Fibroblast of lung (primary cell): Measurements from ENCODE around the gene MACROD2. TPM values are rescaled to one million over a fixed set of nuclear protein-coding genes. Genes with fewer than 3 reads are reported as not detected.

Experiments used
- DNase-seq, 2 donors: peaks; one replicate each; pipeline versions ENCODE4 v3.0.0 to v3.0.0-alpha.2; 2010; ENCODE audit warnings: low read depth in 2 of 2
- H2AFZ ChIP-seq: 2 replicates; pipeline ENCODE4 v1.5.1; 2012; ENCODE audit warnings: low read length, control low read depth, inconsistent platforms
- H3K27ac ChIP-seq: 2 replicates; pipeline ENCODE4 v1.5.1; 2011; ENCODE audit warnings: low read length, control low read depth; ENCODE audit not compliant: insufficient read depth
- H3K27me3 ChIP-seq: 2 replicates; pipeline ENCODE4 v1.5.1; 2011; ENCODE audit warnings: mild to moderate bottlenecking, low read length; ENCODE audit not compliant: control insufficient read depth, insufficient read depth
- H3K36me3 ChIP-seq: 2 replicates; pipeline ENCODE4 v1.5.1; 2011; ENCODE audit warnings: low read length; ENCODE audit not compliant: control insufficient read depth, insufficient read depth
- H3K4me1 ChIP-seq: 2 replicates; pipeline ENCODE4 v1.5.1; 2011; ENCODE audit warnings: low read length; ENCODE audit not compliant: control insufficient read depth, insufficient read depth; ENCODE audit errors: extremely low read depth
- H3K4me2 ChIP-seq: 2 replicates; pipeline ENCODE4 v1.5.1; 2011; ENCODE audit warnings: low read length, control low read depth; ENCODE audit not compliant: insufficient read depth; ENCODE audit errors: extremely low read depth
- H3K4me3 ChIP-seq, 4 experiments: fragments of 200-600 bp in 1 of 4; sonication (generic) in 1 of 4; replicated peaks in 1 of 4; 2 replicates each; pipeline ENCODE4 v1.5.1; 2011 to 2016; ENCODE audit warnings: low read length in 4 of 4, low read depth in 3 of 4, mild to moderate bottlenecking in 3 of 4, control low read depth in 2 of 4, inconsistent platforms in 1 of 4, mixed read lengths in 1 of 4; ENCODE audit not compliant: insufficient read depth in 1 of 4; ENCODE audit errors: control extremely low read depth in 1 of 4
- H3K79me2 ChIP-seq: 2 replicates; pipeline ENCODE4 v1.5.1; 2012; ENCODE audit warnings: mild to moderate bottlenecking, low read length, inconsistent platforms; ENCODE audit not compliant: control insufficient read depth, insufficient read depth
- H3K9ac ChIP-seq: 2 replicates; pipeline ENCODE4 v1.5.1; 2011; ENCODE audit warnings: mild to moderate bottlenecking, low read length, control low read depth; ENCODE audit not compliant: insufficient read depth
- H3K9me3 ChIP-seq: 2 replicates; pipeline ENCODE4 v1.5.1; 2012; ENCODE audit warnings: low read depth, low read length; ENCODE audit not compliant: control insufficient read depth, insufficient read depth
- H4K20me1 ChIP-seq: 2 replicates; pipeline ENCODE4 v1.5.1; 2011; ENCODE audit warnings: low read length; ENCODE audit not compliant: control insufficient read depth, insufficient read depth; ENCODE audit errors: extremely low read depth
- CTCF ChIP-seq, 2 donors: IDR thresholded peaks in 1 of 2; conservative IDR thresholded peaks in 1 of 2; 1 replicate in 1 of 2; 2 replicates in 1 of 2; pipeline ENCODE4 v1.5.1; 2011 to 2012; ENCODE audit warnings: low read length in 2 of 2, control low read depth in 1 of 2, inconsistent platforms in 1 of 2, low read depth in 1 of 2, mild to moderate bottlenecking in 1 of 2
- EZH2 ChIP-seq: IDR thresholded peaks from 2 replicates; pipeline ENCODE4 v1.5.1; 2012; ENCODE audit warnings: low read length, control low read depth, mild to moderate bottlenecking; ENCODE audit errors: missing control alignments
- polyA plus RNA-seq, 2 donors: library from polyadenylated mRNA; depleted of rRNA in 1 of 2; stranded (reverse) in 1 of 2; unstranded in 1 of 2; fragments of >200 nt; gene quantifications; 2 replicates each; pipeline ENCODE4 v1.2.1, GENCODE V29; 2011 to 2012; ENCODE audit warnings: missing spikeins in 1 of 2
- total RNA-seq: library from RNA; depleted of rRNA; stranded (reverse); fragments of >200 nt; gene quantifications from 2 replicates; pipeline ENCODE4 v1.2.1, GENCODE V29; 2014

Gene MACROD2
- total and polyA plus RNA-seq, 2 donors (not counting 1 experiment from before 2014, with no cell fraction given), result 0.54 to 1.7 TPM

- no peak for DNase-seq
- H3K4me1 ChIP-seq, result no peaks in the 10 kb centered on the region
- H3K9me3 ChIP-seq, result no peaks in the 10 kb centered on the region
- H3K36me3 ChIP-seq, result no peaks in the 10 kb centered on the region
- H2AFZ ChIP-seq, result no peak overlapping the region
- H3K27ac ChIP-seq, result no peak overlapping the region
- H3K4me2 ChIP-seq, result no peak overlapping the region
- TF ChIP-seq EZH2 (no peak), CTCF (conservative IDR thresholded peaks at IDR 0.05 in 1 of 2, IDR thresholded peaks at IDR 0.05 in 1 of 2; ENCODE audit: low read depth in 1 of 2, low read length in 2 of 2) (no peak)
- H3K4me3 ChIP-seq, result no peak overlapping the region
- no peaks in the 10 kb centered on the region for H3K79me2 ChIP-seq
- H3K9ac ChIP-seq, result no peak overlapping the region
- H4K20me1 ChIP-seq, result no peaks in the 10 kb centered on the region
- no peaks in the 10 kb centered on the region for H3K27me3 ChIP-seq
Measured at GRCh38 chr20:15064741-15065140, 1069.4 kb downstream of the MACROD2 start.

- H3K4me3 ChIP-seq, result no peak overlapping the region
- H3K4me1 ChIP-seq, result no peaks in the 10 kb centered on the region
- no peak overlapping the region for H3K27ac ChIP-seq
- H3K4me2 ChIP-seq, result no peak overlapping the region
- H3K27me3 ChIP-seq, result no peaks in the 10 kb centered on the region
- TF ChIP-seq EZH2 (no peak), CTCF (conservative IDR thresholded peaks at IDR 0.05 in 1 of 2, IDR thresholded peaks at IDR 0.05 in 1 of 2; ENCODE audit: low read depth in 1 of 2, low read length in 2 of 2) (no peak)
- DNase-seq, result no peak
- H3K9me3 ChIP-seq, result no peaks in the 10 kb centered on the region
- H3K36me3 ChIP-seq, result no peaks in the 10 kb centered on the region
- no peaks in the 10 kb centered on the region for H4K20me1 ChIP-seq
- no peaks in the 10 kb centered on the region for H3K79me2 ChIP-seq
- H2AFZ ChIP-seq, result no peak overlapping the region
- no peak overlapping the region for H3K9ac ChIP-seq
Measured at GRCh38 chr20:15065794-15066193, 1070.5 kb downstream of the MACROD2 start.

GRCh38 chr20:15068486-15068885, 1073.2 kb downstream of the MACROD2 start:
- Histone ChIP-seq H3K4me3 (no peak overlapping the region), H3K27ac (no peak overlapping the region), H3K9ac (no peak overlapping the region), H3K79me2 (no peaks in the 10 kb centered on the region), H3K4me2 (no peak overlapping the region), H4K20me1 (no peaks in the 10 kb centered on the region), H3K4me1 (no peaks in the 10 kb centered on the region), H2AFZ (no peak overlapping the region), H3K36me3 (no peaks in the 10 kb centered on the region), H3K9me3 (no peaks in the 10 kb centered on the region), H3K27me3 (no peaks in the 10 kb centered on the region)
- DNase-seq, result no peak
- no peak for TF ChIP-seq CTCF (conservative IDR thresholded peaks at IDR 0.05 in 1 of 2, IDR thresholded peaks at IDR 0.05 in 1 of 2; ENCODE audit: low read depth in 1 of 2, low read length in 2 of 2)
- no peak for TF ChIP-seq EZH2
